ENCODE data around the gene NAALAD2. TPM values are rescaled to one million over a fixed set of nuclear protein-coding genes. Genes with fewer than 3 reads are reported as not detected.
A peak's percentile ranks its signal among the peaks of the same experiment; 100 is the strongest.
"Not testable (repeated sequence)": the region's sequence is repeated elsewhere in the genome, so short reads cannot be mapped to it uniquely, and the experiment has no call there.

NAALAD2 gene
- total RNA-seq, 1 donor: 3.7 TPM

GRCh38 chr11:90124946-90125345, 9.5 kb upstream of the NAALAD2 start:
- no peak for DNase-seq (ENCODE audit: low read depth)
- TF ChIP-seq CTCF (IDR thresholded peaks at IDR 0.05; ENCODE audit: insufficient read depth, low read length): no peak
- H3K4me3 ChIP-seq (ENCODE audit: low read depth, low read length): no peak overlapping the region

- DNase-seq (ENCODE audit: low read depth): no peak
- TF ChIP-seq CTCF (IDR thresholded peaks at IDR 0.05; ENCODE audit: insufficient read depth, low read length): no peak
- peak overlapping the region; percentile 66 for H3K4me3 ChIP-seq (ENCODE audit: low read depth, low read length)
Observed at GRCh38 chr11:90133560-90134477, 644 bp upstream of the NAALAD2 start.

GRCh38 chr11:90135016-90135415, 553 bp downstream of the NAALAD2 start:
- DNase-seq (ENCODE audit: low read depth): no peak
- TF ChIP-seq CTCF (IDR thresholded peaks at IDR 0.05; ENCODE audit: insufficient read depth, low read length): no peak
- peak overlapping the region; percentile 66 for H3K4me3 ChIP-seq (ENCODE audit: low read depth, low read length)

GRCh38 chr11:90148900-90149299, 14.4 kb downstream of the NAALAD2 start:
- DNase-seq (ENCODE audit: low read depth): no peak
- no peak overlapping the region for H3K4me3 ChIP-seq (ENCODE audit: low read depth, low read length)
- peak; percentile 14 for TF ChIP-seq CTCF (IDR thresholded peaks at IDR 0.05; ENCODE audit: insufficient read depth, low read length)

GRCh38 chr11:90166982-90167573, 32.6 kb downstream of the NAALAD2 start:
- DNase-seq (ENCODE audit: low read depth); H3K4me3 ChIP-seq (ENCODE audit: low read depth, low read length): not testable (repeated sequence)

- not testable (repeated sequence) for DNase-seq (ENCODE audit: low read depth)
Observed at GRCh38 chr11:90167704-90168103, 33.2 kb downstream of the NAALAD2 start.

GRCh38 chr11:90168571-90168970, 34.1 kb downstream of the NAALAD2 start:
- no peak overlapping the region for H3K4me3 ChIP-seq (ENCODE audit: low read depth, low read length)
- DNase-seq (ENCODE audit: low read depth): no peak
- no peak for TF ChIP-seq CTCF (IDR thresholded peaks at IDR 0.05; ENCODE audit: insufficient read depth, low read length)

More at GRCh38 chr11:90167704-90168103, 33.2 kb downstream of the NAALAD2 start:
- not testable (repeated sequence) for H3K4me3 ChIP-seq (ENCODE audit: low read depth, low read length)
